Endothelial cell (in vitro differentiated cells): ENCODE results near the gene OR5M10. TPM values are rescaled to one million over a fixed set of nuclear protein-coding genes. Genes with fewer than 3 reads are reported as not detected.
"Not testable (repeated sequence)": the region's sequence is repeated elsewhere in the genome, so short reads cannot be mapped to it uniquely, and the experiment has no call there.

Experiments used
- DNase-seq: peaks from one replicate; pipeline ENCODE4 v3.0.0; 2021; ENCODE audit warnings: low spot score
- H3K27ac Mint-ChIP-seq: one replicate; pipeline ENCODE4 v1.8.0; 2021; ENCODE audit warnings: mixed read lengths, inconsistent platforms; ENCODE audit not compliant: unreplicated experiment
- H3K27me3 Mint-ChIP-seq: one replicate; pipeline ENCODE4 v1.8.0; 2021; ENCODE audit warnings: mild to moderate bottlenecking, moderate library complexity, mixed read lengths, inconsistent platforms; ENCODE audit not compliant: unreplicated experiment
- H3K36me3 Mint-ChIP-seq: one replicate; pipeline ENCODE4 v1.8.0; 2021; ENCODE audit warnings: mild to moderate bottlenecking, low read depth, mixed read lengths, inconsistent platforms; ENCODE audit not compliant: unreplicated experiment
- H3K4me1 Mint-ChIP-seq: one replicate; pipeline ENCODE4 v1.8.0; 2021; ENCODE audit warnings: mild to moderate bottlenecking, mixed read lengths, inconsistent platforms; ENCODE audit not compliant: unreplicated experiment
- H3K4me3 Mint-ChIP-seq: one replicate; pipeline ENCODE4 v1.8.0; 2021; ENCODE audit warnings: mild to moderate bottlenecking, mixed read lengths, inconsistent platforms; ENCODE audit not compliant: unreplicated experiment
- H3K9me3 Mint-ChIP-seq: one replicate; pipeline ENCODE4 v1.8.0; 2021; ENCODE audit warnings: mixed read lengths, inconsistent platforms; ENCODE audit not compliant: unreplicated experiment
- total RNA-seq: library from RNA; stranded (reverse); fragmentation: NEBNext Ultra II Directional; extraction: Animal tissue kit (Norgen Biotek cat#: 25700); gene quantifications from one replicate; pipeline ENCODE4 v1.2.1, GENCODE V29; 2021; ENCODE audit not compliant: unreplicated experiment
- TF ChIP-seq, protein P1 (sequence below): fragments of 200-600 bp; sonication (generic); IDR thresholded peaks from one replicate; pipeline ENCODE4 v1.5.0; 2021; ENCODE audit warnings: antibody characterized with exemption; ENCODE audit not compliant: unreplicated experiment

Gene OR5M10
- total RNA-seq, 1 donor from 2014 or later = not detected

GRCh38 chr11:56558574-56558973 lies 18.9 kb downstream of the OR5M10 start:
- no peaks in the 10 kb centered on the region for H3K9me3 Mint-ChIP-seq
- no peak for DNase-seq
- peaks cover 1% of the 10 kb centered on the region for H3K27me3 Mint-ChIP-seq
- no peaks in the 10 kb centered on the region for H3K4me1 Mint-ChIP-seq
- TF ChIP-seq, protein P1, sequence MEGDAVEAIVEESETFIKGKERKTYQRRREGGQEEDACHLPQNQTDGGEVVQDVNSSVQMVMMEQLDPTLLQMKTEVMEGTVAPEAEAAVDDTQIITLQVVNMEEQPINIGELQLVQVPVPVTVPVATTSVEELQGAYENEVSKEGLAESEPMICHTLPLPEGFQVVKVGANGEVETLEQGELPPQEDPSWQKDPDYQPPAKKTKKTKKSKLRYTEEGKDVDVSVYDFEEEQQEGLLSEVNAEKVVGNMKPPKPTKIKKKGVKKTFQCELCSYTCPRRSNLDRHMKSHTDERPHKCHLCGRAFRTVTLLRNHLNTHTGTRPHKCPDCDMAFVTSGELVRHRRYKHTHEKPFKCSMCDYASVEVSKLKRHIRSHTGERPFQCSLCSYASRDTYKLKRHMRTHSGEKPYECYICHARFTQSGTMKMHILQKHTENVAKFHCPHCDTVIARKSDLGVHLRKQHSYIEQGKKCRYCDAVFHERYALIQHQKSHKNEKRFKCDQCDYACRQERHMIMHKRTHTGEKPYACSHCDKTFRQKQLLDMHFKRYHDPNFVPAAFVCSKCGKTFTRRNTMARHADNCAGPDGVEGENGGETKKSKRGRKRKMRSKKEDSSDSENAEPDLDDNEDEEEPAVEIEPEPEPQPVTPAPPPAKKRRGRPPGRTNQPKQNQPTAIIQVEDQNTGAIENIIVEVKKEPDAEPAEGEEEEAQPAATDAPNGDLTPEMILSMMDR = no peak
- no peak overlapping the region for H3K4me3 Mint-ChIP-seq
- H3K36me3 Mint-ChIP-seq = no peaks in the 10 kb centered on the region
- no peak overlapping the region for H3K27ac Mint-ChIP-seq

- H3K27me3 Mint-ChIP-seq, H3K36me3 Mint-ChIP-seq, H3K4me1 Mint-ChIP-seq, DNase-seq, H3K9me3 Mint-ChIP-seq, H3K27ac Mint-ChIP-seq, H3K4me3 Mint-ChIP-seq: not testable (repeated sequence)
Observed at GRCh38 chr11:56554691-56555090, 22.8 kb downstream of the OR5M10 start.

DNA sequence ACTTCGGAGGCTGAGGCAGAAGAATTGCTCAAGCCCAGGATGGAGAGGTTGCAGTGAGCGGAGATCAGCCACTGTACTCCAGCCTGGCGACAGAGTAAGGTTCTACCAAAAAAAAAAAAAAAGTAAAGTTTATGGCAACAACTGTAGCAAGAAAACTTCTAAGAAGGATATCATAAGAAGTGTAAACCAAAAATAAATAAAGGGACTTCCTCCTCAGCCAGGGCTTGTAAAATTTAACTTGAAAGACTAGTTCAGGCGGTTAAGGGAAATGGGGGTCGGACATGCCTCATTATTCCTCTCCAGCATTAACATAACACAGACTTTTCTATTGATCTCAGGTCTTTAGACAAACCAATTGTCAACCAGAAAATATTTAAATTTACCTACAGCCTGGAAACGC lies 32.0 kb downstream of the OR5M10 start:
- no peaks in the 10 kb centered on the region for H3K9me3 Mint-ChIP-seq
- DNase-seq = no peak
- TF ChIP-seq, protein P1 = no peak
- H3K27me3 Mint-ChIP-seq = no peaks in the 10 kb centered on the region
- no peaks in the 10 kb centered on the region for H3K4me1 Mint-ChIP-seq
- no peak overlapping the region for H3K27ac Mint-ChIP-seq
- no peaks in the 10 kb centered on the region for H3K36me3 Mint-ChIP-seq
- no peak overlapping the region for H3K4me3 Mint-ChIP-seq

GRCh38 chr11:56543739-56544138 lies 33.8 kb downstream of the OR5M10 start:
- TF ChIP-seq, protein P1 = no peak
- H3K9me3 Mint-ChIP-seq = no peaks in the 10 kb centered on the region

DNA sequence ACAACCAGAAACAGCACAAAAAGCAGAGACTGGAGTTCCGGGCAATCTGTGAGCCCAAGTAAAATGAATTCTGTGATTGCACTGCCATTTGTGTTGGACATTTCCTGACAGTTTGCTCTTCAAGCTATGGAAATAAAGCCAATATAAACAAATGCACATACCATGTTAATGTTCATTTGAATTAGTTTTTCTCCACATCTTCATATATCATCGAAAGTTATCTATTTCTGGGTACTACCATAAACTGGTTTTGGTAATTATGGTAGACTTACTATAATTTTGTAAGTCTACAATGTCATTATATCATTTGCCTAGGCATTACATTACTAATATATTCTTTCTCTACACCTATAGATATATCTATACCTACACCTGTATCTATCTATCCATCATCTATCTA lies 34.4 kb downstream of the OR5M10 start, which contains the start of gene OR5M11:
Gene OR5M11, minus strand, starts transcription at position 101 of the 400 bp plus-strand sequence. Its CDS starts 0 bp downstream, at position 101.
- TF ChIP-seq, protein P1 = no peak
- Mint-ChIP-seq H3K27me3 (no peaks in the 10 kb centered on the region), H3K27ac (no peak within 1 kb of the TSS), H3K4me3 (no peak within 1 kb of the TSS), H3K36me3 (no peaks in the 10 kb centered on the region), H3K4me1 (no peaks in the 10 kb centered on the region), H3K9me3 (no peaks in the 10 kb centered on the region)
- DNase-seq = no peak

More at GRCh38 chr11:56543739-56544138, 33.8 kb downstream of the OR5M10 start:
- no peaks in the 10 kb centered on the region for H3K36me3 Mint-ChIP-seq
- H3K27me3 Mint-ChIP-seq = no peaks in the 10 kb centered on the region
- no peak overlapping the region for H3K4me3 Mint-ChIP-seq
- H3K4me1 Mint-ChIP-seq = no peaks in the 10 kb centered on the region
- no peak for DNase-seq
- no peak overlapping the region for H3K27ac Mint-ChIP-seq
